Nucleus accumbens (tissue), 56 donors: ENCODE results near the gene RGS7BP.

Source experiments
- DNase-seq, 56 donors: peaks; one replicate each; lab custom pipeline; 2025; lab: John Stamatoyannopoulos, UW

RGS7BP gene

DNA sequence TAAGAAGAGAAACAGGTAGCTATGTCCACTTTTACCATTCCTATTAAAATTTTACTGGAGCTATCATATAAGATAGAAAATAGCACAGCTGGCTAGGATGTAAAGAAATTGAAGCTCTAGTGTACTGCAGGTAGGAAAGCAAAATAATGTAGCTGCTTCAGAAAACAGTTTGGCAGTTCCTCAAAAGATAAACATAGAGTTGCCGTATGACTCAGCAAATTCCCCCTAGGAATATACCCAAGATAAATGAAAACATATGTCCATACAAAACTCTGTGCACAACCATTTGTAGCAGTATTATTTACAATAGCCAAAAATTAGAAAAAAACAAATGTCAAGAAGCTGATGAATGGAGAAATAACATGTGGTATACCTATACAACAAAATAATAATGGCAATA lies 119.9 kb downstream of the RGS7BP start:
- DNase-seq: no peak

GRCh38 chr5:64628901-64629300 lies 123.1 kb downstream of the RGS7BP start:
- no peak for DNase-seq

DNA sequence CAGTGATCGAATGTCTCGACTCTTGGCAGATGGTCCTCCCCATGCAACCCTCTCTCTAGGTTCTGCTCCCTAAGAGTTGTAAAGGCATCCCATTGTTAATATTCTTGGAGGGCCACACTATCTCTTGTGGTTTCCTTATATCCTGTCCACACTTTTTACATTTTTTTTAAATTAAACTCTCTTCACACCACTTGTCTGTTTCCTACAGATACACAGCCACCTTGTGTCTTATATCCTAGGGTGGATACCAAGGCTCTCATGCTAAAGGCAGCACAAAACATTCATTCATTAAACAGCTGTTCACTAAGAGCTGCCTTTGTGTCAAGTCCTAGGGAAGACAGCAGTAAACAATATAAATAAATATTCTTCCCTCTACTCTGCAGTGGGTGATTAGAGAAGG lies 124.0 kb downstream of the RGS7BP start:
- no peak for DNase-seq

DNA sequence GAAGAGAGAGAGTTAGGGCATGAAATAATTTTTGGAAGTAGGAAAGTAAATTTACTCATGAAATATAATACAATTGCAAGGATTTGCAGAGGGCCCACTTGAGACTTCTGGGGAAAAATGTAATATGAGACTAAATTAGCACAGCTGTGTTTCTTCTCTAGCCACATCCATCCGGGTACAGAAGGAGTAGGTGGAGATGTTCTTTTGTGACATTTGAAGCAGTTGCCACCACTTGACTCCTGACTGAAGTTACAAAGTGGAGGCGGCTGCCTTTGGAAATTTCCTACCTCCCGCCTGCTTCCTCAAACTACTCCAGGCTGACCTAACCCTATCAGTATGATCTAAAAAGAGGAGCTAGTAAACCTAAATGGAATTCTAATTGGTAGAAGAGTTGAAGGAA lies 126.4 kb downstream of the RGS7BP start:
- peak in 22 of 56 donors; percentile 3 to 64 (median 20) for DNase-seq

- DNase-seq: no peak
Observed at GRCh38 chr5:64634997-64635686, 129.3 kb downstream of the RGS7BP start.

DNA sequence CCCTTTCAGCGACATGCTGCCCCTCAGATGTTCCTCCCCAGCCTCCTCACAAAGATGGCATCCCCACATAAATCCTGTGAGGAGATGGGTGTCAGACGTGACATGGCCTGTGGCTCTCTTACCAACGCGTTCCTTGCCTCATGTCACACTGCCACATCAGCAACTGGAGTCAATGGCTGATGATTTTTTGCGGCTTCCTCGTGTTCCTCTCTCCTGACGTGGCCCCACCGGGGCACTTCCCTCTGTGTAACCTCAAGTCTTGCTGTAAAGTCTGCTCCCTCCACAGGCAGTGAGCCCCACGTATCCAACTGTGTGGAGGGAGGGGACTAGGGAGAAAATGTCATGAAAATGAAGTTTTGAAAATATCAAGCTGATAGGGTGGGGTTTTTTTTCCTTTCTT lies 131.3 kb downstream of the RGS7BP start:
- DNase-seq: no peak

DNA sequence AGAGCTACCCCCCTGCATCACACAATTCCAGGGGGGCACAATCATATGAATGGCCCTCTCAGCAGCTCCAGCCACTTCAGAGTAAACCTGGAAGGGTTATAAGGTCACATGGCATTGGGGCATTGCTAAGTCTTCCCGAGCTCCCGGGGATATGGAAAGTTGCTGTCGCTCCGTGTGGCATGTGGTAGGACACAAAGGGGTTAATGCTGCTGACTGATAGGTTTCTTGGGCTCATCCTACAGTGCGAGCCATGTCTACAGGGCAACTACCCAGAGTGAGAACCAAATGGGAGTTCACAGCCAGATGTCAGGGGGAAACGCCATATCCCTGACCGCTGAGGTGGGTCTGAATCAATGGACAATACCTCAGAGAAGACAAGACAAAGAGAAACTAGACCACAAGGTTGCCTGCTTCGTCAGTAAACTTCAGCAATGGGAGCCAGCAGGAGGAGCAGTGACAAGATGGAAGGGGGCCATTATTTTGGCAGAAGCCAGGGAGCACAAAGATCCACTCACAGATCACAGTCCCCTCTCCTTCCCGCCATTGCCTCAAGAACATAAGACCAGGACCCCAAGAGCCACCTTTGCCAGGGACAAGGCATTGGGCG lies 132.1 kb downstream of the RGS7BP start:
- DNase-seq: no peak

- no peak for DNase-seq
Observed at GRCh38 chr5:64644831-64645230, 139.0 kb downstream of the RGS7BP start.

DNA sequence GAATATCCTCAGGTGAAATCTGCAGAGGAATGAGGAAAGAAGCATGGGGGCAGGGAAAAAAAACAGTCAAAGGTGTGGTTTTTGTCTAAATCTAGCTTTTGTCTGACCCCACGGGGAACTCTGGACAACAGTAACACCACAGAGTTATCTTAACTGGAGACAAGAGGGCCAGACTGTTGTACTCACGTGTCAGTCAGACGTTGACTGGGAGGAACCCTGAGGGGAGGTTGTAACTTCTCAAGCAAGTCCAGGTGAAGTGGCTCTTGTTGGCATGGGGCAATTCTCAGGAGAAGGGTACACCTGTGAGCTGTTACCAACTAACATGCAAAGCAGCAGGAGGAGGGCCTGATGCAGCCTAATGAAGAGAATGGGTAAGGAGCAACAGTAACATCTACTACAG lies 140.4 kb downstream of the RGS7BP start:
- DNase-seq: no peak

GRCh38 chr5:64649512-64649911 lies 143.7 kb downstream of the RGS7BP start:
- no peak for DNase-seq

DNA sequence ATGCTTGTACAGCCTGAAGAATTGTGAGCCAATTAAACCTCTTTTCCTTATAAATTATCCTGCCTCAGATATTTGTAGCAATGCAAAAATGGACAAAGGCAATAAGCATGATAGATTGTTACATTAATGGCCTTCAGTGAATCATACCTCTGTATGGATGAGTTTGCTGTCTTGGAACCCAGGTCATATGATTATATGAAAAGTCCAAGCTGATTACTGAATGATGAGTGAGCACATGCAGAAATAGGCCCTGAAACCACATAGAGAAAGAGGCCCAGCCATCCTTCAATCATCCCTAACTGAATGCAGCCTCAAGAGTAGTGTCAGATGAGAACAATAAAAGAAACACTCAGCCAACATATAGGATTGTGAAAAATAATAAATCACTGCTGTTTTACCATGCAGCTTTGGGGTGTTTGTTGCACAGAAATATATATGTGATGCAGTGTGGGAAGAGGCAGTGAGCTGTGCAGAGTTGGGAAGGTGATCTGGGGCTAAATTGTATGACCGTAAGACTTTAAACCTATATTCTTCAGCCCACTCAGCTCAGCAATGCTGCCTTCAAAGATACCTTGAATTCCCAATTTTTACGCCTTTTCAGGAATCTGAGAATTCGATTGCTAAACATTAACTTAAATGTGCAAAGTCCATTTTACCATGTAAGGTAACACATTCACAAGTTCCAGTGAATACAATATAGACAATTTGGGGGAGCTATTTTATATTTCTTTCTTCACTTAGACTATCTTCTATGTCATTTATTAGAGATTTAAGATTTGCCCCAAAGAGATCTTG lies 148.1 kb downstream of the RGS7BP start:
- DNase-seq: no peak

DNA sequence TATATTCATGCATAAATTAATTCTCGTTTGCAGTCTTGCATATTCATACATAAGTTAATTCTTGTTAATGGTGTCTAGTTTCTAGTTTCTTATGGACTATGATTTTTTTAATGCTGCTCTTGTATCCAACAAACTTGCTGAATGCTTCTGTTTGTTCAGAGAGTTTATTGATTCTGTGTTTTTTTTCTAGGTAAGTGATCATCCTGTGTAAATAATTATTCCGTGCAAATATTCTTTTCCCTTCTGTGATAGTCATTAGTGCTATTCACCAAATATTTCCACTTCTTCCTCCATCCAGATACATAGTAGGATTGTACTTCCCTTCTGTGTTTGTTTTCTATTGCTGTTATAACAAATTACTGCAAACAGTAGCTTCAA lies 148.7 kb downstream of the RGS7BP start:
- DNase-seq: no peak

GRCh38 chr5:64655596-64655995 lies 149.8 kb downstream of the RGS7BP start:
- DNase-seq: no peak

GRCh38 chr5:64659289-64659688 lies 153.5 kb downstream of the RGS7BP start:
- no peak for DNase-seq
